Lung (tissue), 12 donors: ENCODE results near the gene POLR1H. TPM values are rescaled to one million over a fixed set of nuclear protein-coding genes. Genes with fewer than 3 reads are reported as not detected.
A peak's percentile ranks its signal among the peaks of the same experiment; 100 is the strongest.

Source experiments
- ATAC-seq: fragments of 200-7000 bp; cut with Tn5 transposase; one replicate; pipeline ENCODE4 v1.9.1; 2020; ENCODE audit warnings: moderate number of reproducible peaks; ENCODE audit not compliant: insufficient read depth, low FRiP score
- DNase-seq, 3 donors: peaks; one replicate each; pipeline ENCODE4 v3.0.0-alpha.2; 2013 to 2017
- H3K27ac ChIP-seq, 2 donors: one replicate each; pipeline ENCODE4 v1.5.1; 2013; ENCODE audit warnings: mild to moderate bottlenecking in 2 of 2, moderate library complexity in 2 of 2, control low read depth in 1 of 2, inconsistent platforms in 1 of 2, low read depth in 1 of 2, low read length in 1 of 2
- H3K27me3 ChIP-seq, 3 donors: one replicate each; pipeline ENCODE4 v1.5.1; 2013; ENCODE audit warnings: low read length in 2 of 3; ENCODE audit not compliant: control insufficient read depth in 3 of 3, insufficient read depth in 3 of 3
- H3K36me3 ChIP-seq, 4 donors: one replicate each; pipeline ENCODE4 v1.5.1; 2013; ENCODE audit warnings: low read length in 4 of 4, mild to moderate bottlenecking in 1 of 4, moderate library complexity in 1 of 4; ENCODE audit not compliant: control insufficient read depth in 4 of 4, insufficient read depth in 4 of 4
- H3K4me1 ChIP-seq, 5 donors: one replicate each; pipeline ENCODE4 v1.5.1; 2013; ENCODE audit warnings: low read length in 5 of 5, mild to moderate bottlenecking in 2 of 5, moderate library complexity in 1 of 5; ENCODE audit not compliant: control insufficient read depth in 5 of 5, insufficient read depth in 5 of 5
- H3K4me3 ChIP-seq: one replicate; pipeline ENCODE4 v1.5.1; 2013; ENCODE audit warnings: mild to moderate bottlenecking, control low read depth, moderate library complexity
- H3K9ac ChIP-seq, 2 donors: one replicate each; pipeline ENCODE4 v1.5.1; 2013; ENCODE audit warnings: low read length in 2 of 2, control low read depth in 1 of 2; ENCODE audit not compliant: insufficient read depth in 1 of 2
- H3K9me3 ChIP-seq, 4 donors: one replicate each; pipeline ENCODE4 v1.5.1; 2013; ENCODE audit warnings: low read length in 3 of 4, mild to moderate bottlenecking in 1 of 4, moderate library complexity in 1 of 4; ENCODE audit not compliant: control insufficient read depth in 4 of 4, insufficient read depth in 3 of 4
- CTCF ChIP-seq: IDR thresholded peaks from 2 replicates; pipeline ENCODE4 v1.5.1; 2012; ENCODE audit warnings: mild to moderate bottlenecking; ENCODE audit errors: control extremely low read depth, extremely low read depth
- WGBS, 2 donors: extraction: QIAGEN DNeasy Blood & Tissue Kit; methylation state at CpG; one replicate each; pipeline ENCODE4 v1.1.7; 2013; 5-methylcytosine and 5-hydroxymethylcytosine counted together
- polyA plus RNA-seq, 2 donors: library from polyadenylated mRNA; stranded (reverse); fragments of 200-250 nt; gene quantifications; one replicate each; pipeline ENCODE4 v1.2.1, GENCODE V29; 2013
- total RNA-seq, 2 donors: library from RNA; depleted of rRNA in 1 of 2; stranded (reverse); fragments of >200 nt in 1 of 2; gene quantifications; one replicate each; pipeline ENCODE4 v1.2.1, GENCODE V29; 2014 to 2021
- donor health status: control.
- donor health status: control.
- donor health status: Bipolar disorder and iron deficiency.
- donor health status: healthy.
- donor health status: DM: yes; HTN: yes; CAD: no.

POLR1H gene
- total and polyA plus RNA-seq, 4 donors: 18.2 to 55.5 (median 38.6) TPM

DNA sequence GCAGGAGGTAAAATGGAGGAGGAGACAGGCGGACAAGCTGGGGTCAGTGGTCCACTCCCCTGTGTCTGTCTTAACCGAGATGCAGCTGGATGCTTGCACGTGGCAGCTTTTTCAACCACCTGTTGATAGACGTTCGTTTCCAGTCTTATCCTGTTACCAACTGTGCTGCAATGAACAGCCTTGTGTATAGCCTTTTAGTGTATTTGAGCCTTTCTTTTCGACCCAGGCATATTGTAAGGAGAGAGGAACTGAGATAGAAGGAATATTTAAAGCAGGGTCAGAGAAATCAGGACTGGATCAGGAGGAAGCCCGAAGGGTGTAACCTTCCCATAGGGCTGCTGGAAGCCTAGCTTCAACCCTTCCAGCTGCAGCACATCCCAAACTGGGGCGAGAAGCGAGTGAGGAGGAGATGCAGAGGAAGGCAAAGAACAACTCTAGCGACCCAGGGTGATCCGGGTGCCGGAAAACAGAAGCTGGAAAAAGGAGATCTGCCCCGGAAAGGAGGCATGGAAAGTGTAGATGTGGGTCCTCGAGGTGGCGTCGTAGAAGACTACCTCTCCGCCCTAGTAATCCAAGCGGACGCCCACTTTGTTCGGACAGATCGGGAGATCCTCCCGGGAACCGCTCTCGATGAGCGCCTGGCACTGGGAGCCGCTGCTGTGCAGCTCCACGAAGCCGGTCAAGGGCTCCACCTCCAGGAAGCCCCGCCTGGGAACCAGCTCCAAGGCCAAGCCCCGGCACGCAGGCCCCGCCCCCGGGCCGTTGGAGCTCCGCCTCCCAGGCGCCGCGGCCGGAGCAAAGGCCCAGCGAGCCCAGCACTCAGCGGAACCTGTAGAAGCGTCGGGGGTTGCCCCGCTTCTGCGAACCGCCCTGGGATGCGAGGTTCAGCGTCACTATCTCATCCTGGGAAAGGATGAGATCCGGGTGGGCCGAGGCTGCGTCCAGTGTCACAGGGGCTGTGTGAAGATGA, 40.7 kb downstream of the POLR1H start:
- Histone ChIP-seq H3K27ac (peak overlapping the region in 1 of 2 donors; percentile 55), H3K27me3 (peaks cover 0 to 74% (median 64%) of the 10 kb centered on the region in 3 donors), H3K4me3 (no peak overlapping the region), H3K4me1 (peaks cover 6 to 24% (median 10%) of the 10 kb centered on the region in 5 donors), H3K36me3 (no peaks in the 10 kb centered on the region), H3K9ac (peak overlapping the region in 1 of 2 donors; percentile 11), H3K9me3 (no peaks in the 10 kb centered on the region)
- ATAC-seq (peak; percentile 92), DNase-seq (peak; percentile 82 to 88 (median 87))
- no peak for TF ChIP-seq CTCF
- WGBS, 2 donors: 2 to 3% methylated on average over 48 to 51 of the region's 51 CpGs

GRCh38 chr6:30102414-30102969, 41.4 kb downstream of the POLR1H start:
- H3K4me1 ChIP-seq: peaks cover 6 to 24% (median 10%) of the 10 kb centered on the region in 5 donors
- 34 to 35% methylated on average over 15 of the region's 15 CpGs for WGBS, 2 donors
- H3K27me3 ChIP-seq: peaks cover 0 to 69% (median 58%) of the 10 kb centered on the region in 3 donors
- H3K9me3 ChIP-seq: no peaks in the 10 kb centered on the region
- no peak for TF ChIP-seq CTCF
- no peak overlapping the region for H3K9ac ChIP-seq
- no peak overlapping the region for H3K4me3 ChIP-seq
- no peaks in the 10 kb centered on the region for H3K36me3 ChIP-seq
- H3K27ac ChIP-seq: peak overlapping the region in 1 of 2 donors; percentile 55
- DNase-seq: peak in 2 of 3 donors; percentile 11 to 14
- no peak for ATAC-seq

GRCh38 chr6:30102970-30103871, 42.2 kb downstream of the POLR1H start:
- H3K36me3 ChIP-seq: no peaks in the 10 kb centered on the region
- DNase-seq: peak; percentile 85 to 90 (median 89)
- H3K9ac ChIP-seq: no peak overlapping the region
- H3K27me3 ChIP-seq: peaks cover 0 to 68% (median 55%) of the 10 kb centered on the region in 3 donors
- no peaks in the 10 kb centered on the region for H3K9me3 ChIP-seq
- H3K4me1 ChIP-seq: peaks cover 6 to 24% (median 10%) of the 10 kb centered on the region in 5 donors
- peak; percentile 96 for TF ChIP-seq CTCF
- H3K27ac ChIP-seq: no peak overlapping the region
- WGBS, 2 donors: 1 to 4% methylated on average over 36 of the region's 36 CpGs
- peak; percentile 82 for ATAC-seq
- peak overlapping the region; percentile 5 for H3K4me3 ChIP-seq
